HG03066 (cell line): ENCODE results near the gene ARID1B.
A peak's percentile ranks its signal among the peaks of the same experiment; 100 is the strongest.

Experiments used
- ATAC-seq: cut with Tn5 transposase; IDR thresholded peaks from one replicate; pipeline ENCODE4 v1.9.1; 2021; ENCODE audit warnings: low read depth; ENCODE audit not compliant: unreplicated experiment

Gene ARID1B

DNA sequence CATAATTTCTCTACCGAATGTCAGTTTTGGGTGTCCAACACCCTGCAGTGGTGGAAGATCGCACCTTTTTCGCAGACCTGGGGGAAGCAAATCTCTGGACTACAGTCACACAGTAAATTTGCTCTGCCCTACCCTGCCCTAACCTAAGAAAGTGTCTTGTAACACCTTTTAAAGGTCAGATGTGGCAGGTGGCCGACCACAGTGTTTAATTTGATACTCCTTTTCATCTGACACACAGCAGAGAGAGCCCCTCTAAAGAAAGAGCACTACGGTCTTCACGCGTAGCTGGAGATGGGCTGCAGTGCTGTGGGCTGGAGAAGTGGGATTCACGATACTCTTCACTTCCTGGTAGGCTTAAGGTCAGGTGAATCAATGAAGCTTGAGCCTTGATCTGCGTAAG is 436.2 kb downstream of the ARID1B start:
- ATAC-seq = no peak

DNA sequence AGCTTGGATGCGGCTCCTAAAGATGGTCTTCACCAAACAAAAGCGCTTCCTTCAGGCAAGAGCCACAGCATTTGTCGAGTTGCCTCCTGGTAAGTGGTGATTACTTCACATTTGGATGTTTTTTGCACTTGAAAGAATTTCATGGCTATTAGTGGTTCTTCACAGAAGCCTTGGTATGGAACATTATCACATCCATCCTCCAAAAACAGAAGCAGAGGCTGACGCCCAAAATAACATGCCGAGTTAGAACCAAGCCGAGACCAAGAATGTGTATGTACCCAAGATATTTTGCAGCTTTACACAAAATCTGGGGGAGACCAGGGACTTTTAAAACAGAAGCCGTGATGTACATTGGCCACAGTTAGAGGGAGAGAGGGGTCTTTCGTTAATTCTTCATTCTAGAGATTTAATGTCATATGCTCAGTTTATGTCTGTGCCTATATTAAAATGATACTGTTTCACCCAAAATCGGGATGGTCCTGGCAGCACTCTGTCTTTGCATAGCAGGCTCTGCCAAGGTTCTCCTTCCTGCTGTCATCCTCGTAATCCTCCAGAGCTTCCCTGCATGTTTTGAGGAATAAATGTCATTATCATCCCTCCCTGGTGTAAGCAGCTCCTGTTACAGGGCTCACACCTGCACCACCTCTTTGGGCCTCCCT is 436.9 kb downstream of the ARID1B start:
- no peak for ATAC-seq

DNA sequence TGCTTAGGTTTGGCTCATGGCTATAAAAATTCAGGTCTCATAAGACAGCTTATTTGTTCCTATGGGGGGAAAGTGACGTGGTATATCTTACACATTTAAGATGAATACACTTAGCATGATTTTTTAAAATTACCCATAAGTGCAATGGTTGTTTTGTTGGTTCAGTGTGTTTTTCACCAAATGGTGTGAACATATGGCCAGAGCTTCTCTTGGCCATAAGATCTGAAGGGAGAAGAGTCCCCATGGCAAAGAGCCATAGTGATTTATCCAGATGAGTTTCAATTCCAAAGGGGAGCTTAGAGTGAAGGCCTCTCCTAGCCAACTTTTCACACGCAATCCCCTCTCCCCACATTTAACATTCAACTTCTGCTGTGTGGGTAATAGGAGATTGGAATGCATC is 438.5 kb downstream of the ARID1B start:
- ATAC-seq = no peak

DNA sequence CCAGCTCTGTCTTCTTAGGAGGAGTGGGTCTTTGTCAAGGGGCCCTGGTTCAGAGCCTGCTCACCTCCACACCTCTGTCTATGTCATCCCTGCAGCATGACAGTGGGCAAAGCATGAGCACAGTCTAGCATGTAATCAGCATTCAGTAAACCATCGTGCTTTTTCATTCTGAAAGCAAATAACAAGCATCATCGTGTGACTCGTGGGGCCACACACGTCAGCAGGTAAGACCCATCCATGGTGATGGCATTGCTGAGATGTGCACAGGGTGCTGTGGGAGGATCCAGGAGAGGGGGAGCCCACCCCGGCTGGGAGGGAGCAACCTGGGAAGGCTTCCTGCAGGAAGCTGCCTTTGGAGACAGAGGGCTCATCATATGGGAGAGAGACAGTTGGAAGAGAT is 439.4 kb downstream of the ARID1B start:
- no peak for ATAC-seq

DNA sequence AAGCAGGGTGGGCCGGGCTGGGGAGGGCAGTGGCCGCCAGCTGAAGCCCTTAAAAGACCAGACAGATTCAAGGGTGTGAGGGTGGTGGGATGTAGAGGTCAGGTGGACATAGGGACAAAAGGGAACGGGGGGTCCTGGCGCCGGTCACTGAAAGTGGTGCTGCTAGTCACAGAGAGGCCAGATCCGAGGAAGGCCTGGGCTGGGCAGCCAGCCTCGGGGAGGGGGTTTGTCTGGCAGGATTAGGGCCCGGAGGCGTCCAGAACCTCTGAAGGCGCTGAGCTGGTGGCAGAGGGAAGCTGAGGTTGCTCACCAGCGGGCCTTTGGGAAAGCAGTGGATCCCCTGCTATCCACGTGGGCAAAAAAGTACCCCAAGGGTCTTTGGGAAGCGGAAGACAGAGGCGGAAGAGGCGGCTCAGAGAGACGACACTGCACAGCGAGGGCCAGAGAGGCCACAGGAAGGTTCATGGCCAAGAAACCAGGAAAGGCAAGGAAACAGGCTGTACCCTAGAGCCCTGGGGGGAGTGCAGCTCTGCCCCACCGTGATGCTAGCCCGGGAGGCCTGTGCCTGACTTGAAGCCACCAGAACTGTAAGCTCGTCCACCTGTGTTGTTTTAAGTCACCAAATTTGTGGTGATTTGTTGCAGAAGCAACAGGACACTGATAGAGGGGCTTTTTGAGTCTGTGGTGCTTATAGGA is 440.2 kb downstream of the ARID1B start:
- ATAC-seq = no peak

DNA sequence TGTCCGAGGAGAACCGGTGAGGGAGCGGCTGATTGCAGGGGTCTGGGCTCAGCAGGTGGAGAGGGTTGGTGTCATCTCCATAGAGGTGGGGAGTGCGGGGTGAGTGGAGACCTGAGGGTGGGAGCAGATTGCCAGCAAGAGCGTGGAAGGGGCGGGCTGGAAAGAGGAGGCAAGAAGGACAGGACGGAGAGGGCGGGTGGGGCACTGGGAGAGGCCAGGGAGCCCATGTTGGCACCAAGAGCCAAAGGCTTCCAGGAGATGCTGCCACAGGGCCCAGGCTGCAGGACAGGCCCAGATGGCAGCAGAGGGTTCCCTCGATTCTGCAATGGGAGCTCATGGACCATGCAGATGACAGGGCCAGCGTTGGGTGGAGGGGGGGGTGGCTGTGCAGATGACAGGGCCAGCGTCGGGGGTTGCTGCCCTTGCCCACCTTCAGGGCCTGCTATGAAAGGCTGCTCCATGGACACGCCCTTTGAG is 440.8 kb downstream of the ARID1B start:
- ATAC-seq = no peak

DNA sequence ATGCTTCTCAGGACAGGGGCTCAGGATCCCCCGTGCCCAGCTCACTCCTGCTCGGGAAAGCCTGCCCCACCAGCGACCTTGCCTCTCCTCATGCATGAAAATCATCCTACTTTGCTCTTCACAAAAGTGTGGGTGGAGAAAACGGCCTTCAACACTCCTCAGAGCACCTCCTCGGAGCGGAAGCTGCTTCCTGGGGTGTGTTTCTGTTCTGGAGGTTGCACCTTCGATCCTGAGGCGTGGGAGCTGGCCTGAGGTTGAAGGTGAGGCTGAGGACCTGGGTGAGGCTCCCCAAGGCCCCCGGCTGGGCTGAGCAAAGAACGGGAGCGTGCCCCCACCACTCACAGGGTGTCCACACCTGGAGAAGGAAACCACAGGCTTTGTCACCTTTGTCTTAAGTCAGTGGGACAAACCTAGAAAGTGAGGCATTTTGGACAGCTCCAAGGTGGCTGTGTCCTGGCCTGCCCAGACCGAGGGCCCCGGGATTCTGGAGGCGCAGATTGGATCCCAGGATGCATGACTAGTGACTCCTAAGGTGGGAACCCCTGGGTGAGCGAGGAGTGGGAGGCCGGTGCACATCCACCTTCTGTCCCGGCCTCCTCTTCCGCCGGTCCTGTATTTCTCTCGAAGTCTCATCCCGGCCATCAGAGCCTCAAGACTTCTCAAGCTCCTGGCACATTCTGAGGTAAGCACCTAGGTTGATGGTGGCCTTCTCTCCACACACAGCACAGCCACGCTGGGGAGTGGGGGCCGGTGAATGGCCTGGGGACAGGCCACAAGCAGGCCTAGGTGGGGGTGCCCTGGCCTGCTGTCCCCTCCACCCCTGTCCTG is 441.4 kb downstream of the ARID1B start:
- no peak for ATAC-seq

DNA sequence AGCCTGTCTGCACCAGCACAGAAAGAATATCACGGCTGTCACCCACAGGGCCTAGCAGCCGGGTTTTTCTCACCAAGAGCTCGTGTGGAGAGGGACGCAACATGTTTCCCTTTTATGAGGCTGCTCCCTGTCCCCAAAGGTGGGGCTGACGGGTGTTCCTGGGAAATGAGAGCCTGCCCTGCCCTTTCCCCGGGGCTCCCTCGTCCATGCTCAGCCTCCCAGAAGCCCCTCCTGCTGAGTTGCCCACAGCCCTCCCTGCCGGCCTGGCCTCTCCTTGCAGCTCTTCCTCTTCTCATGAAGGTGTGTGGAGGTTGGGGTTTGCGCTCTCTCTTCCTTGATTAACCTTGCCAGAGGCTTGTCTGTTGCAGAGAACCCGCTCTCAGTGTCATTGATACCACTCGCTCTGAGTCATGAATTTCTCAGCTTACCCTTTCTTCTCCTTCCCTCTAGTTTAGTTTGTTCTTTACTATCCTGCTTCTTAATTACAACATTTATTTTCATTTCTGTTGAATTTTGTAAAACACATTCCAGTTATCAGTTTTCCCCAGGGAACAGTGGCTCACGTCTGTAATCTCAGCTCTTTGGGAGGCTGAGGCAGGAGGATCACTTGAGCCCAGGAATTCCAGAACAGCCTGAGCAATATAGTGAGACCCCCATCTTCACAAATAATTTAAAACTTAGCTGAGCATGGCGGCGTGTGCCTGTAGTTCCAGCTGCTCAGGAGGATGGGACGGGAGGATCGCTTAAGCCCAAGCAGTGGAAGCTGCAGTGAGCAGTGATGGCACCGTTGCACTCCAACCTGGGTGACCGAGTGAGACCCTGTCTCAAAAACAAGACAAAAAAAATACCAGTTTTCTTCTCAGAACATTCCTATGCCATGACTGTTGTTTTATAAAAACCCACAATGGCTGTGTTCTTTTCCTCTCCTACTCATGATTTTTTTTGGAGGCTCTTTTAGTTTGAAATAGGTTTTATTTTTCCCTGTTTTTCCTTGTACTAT is 442.3 kb downstream of the ARID1B start:
- no peak for ATAC-seq

DNA sequence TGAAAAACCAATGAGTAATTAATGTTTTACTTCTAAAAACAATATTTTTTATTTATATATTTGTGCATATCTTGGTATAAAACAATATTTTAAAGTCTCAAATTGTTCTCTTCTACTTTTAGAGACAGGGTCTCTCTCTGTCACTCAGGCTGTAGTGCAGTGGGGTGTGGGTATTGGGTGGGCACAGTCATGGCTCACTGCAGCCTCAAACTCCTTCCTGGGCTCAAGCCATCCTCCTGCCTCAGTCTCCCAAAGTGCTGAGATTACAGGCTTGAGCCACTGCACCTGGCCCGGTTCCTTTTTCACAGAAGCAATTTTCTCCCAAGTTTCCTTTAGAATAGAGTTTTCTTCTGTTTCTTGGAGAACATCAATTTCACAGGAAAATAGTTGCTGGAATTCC is 443.3 kb downstream of the ARID1B start:
- ATAC-seq = no peak

DNA sequence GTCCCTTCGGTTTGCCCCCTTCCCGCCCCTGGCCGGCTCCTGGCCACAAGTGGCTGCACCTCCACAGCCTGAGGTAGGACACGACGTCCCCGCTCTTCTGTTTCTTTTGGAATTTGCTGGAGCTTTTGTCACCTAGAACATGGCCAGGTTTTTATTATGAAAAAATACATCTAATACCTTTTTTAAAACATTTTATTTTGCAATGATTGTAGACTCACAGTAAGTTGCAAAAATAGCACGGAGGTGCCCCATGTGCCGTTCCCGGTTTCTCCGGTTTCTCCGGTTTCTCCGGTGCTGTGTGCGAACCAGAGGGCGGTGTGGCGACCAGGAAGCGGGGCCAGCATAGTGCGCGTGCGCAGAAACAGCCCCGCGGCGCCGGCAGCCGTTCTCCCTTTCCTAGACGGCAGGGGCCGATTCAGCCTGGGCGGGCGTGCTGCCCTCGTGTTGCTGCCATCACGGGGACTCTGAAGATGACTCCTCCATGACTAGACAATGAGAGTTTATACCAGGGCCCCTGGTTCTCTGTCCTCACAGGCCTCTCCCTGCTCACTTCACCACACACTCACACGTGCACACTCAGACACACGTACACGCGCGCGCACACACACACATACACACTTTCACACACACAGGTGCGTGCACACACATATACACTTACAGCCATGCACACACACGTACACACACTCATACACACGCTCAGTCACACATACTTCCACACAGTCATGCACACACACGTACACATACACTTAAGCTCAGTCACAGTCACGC is 444.1 kb downstream of the ARID1B start:
- ATAC-seq = no peak

DNA sequence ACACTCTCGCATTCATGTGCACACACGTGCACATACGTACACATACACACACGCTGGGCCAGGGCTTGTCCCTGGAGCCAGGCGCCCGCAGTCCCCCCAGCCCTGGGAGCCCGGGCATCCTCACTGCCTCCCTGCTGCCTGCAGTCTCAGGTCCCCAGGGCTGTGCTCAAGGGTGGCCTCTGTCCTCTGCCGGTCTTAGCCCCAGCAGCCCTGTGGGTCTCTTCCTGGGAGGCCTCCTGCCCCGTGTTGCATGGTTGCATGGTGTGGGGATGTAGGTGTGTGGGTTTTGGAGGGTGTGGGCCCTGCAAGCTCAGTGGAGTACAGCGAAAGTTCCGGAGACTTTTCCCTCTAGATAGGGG is 444.6 kb downstream of the ARID1B start:
- ATAC-seq = no peak

DNA sequence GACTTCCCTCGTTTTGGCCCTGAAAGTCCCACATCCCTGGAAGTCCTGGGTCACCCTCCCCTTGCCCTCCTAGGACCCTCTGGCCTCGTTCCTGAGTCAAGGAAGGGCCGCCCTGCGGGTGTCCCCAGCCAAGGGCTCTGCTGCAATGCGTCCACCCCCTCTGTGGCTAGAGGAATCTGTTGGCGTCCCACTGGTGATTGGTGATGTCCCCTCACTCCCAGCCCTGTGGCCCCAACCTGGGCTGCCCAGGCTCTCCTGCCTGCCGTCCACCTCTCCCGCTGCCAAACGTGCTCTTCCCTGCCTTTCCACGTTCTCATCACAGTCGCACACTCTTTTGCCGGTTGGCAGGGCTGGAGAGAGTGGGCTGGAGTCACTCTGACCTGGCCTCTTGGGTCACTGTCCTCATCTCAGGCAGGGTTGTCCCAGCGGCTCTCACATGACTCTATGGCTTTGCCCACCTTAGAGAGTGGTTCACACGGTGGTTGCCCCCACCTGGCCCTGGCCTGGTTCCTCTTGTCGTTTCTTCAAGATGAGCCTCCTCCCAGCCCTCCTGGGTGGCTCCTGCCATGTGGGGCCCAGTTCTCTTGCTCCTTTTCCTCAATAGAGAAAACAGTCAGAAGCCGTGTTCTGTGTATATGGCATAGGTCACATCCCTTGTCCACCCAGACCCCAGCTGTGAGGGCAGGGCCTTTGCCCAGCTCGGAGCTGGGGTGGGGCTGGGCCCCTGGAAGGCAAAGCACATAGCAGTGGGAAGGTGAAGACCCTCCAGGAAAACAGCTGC is 445.2 kb downstream of the ARID1B start:
- no peak for ATAC-seq

DNA sequence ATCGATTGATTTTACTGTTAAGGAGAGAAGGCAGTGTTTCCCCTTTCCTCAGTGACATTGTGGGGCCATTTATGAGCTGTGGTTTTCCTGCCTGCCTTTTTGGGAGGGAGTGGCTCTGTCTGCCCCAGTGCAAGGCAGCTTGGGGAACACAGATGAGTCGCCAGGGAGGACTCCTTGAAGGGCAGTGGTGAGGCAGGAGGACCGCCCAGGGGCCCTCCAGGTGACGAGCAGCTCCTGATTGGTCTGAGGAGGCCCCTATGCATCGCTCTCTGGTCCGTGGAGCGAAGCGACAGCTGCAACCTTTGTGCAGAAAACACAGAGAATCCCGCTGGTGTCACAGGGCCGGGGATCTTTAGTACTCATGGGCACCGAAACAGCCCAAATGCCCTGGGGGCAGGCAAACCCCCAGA is 445.8 kb downstream of the ARID1B start:
- no peak for ATAC-seq

DNA sequence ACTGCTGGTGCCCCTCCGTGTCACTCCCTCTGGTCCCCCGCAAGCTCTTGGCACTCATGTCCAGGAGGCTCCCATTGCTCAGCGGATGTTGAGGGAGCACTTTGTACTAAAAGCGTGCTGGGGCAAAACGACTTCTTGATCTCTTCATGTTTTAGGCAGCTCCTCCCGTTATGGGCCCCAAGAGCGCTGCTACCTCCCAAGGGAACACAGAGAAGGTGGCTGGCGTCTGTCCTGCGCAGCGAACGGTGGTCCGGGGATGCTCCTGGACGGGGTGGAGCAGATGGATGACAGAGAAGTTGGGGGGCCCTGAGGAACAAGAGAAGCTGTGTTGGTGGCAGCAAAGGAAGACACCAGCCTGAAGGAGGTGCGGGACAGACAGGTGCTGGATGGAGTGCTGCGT is 446.3 kb downstream of the ARID1B start:
- no peak for ATAC-seq

DNA sequence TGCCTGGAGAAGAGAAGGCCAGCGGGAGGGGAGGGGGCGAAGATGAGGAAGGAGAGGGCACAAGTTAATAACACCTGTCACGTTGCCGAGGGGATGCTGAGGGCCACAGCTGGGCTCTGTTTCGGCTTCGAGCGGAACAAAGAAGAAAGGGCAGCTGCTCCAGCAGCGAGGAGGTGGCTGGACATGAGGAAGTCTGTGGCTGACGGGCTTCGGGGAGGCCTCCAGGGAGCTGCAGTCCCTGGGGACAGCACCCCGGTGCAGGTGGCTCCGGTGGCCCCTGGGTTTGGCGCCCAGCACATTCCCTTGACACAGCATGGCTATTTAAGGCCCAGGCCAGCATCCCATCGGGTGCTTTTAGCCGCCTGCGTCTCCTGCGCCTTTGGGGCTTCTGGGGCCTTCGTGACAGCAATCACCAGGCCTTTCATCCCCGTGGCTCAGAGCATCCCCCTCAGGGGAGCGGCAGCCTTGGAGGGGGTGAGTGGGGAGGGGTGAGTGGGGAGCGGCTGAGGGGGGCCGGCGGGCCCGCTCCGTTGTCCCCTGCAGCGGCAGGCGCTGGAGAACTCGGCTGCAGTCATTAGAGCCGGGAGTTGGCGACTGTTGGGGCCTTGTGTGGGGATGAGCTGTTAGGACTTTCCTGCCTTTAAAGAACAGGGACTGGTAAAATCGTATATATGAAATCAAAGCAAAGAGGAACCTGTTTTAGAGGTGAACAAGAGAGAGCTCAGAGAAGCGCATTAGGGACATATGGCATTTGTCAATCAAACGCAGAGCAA is 447.2 kb downstream of the ARID1B start:
- ATAC-seq = peak; percentile 50

DNA sequence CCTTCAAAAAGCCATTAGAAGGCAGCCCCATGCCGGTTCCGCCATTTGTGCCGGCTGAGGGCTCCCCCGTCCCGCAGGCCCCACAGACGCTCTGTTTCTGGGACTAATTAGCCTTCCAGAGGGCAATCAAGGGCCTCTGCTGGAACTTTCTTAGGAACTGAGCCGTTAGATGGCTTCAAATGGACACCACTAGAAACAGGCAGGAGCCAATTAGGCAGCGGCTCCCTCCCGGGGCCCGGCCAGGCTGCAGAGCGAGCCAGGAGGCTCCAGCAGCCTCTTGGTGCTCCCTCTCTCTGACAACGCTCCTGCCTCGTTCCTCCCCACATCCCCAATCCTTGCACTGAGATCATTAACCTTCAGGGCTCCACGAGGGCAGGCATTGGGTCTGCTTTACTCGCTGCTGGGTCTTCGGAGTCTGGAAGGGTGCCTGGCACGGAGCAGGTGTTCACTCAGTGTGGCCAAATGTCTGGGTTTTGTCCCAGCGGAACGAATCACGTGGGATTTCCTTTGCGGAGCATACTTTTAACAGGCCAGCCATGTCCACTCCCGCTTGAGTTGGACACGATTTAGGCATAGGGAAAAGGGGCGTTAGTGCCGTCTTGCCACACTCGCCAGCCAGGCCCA is 447.9 kb downstream of the ARID1B start:
- no peak for ATAC-seq

DNA sequence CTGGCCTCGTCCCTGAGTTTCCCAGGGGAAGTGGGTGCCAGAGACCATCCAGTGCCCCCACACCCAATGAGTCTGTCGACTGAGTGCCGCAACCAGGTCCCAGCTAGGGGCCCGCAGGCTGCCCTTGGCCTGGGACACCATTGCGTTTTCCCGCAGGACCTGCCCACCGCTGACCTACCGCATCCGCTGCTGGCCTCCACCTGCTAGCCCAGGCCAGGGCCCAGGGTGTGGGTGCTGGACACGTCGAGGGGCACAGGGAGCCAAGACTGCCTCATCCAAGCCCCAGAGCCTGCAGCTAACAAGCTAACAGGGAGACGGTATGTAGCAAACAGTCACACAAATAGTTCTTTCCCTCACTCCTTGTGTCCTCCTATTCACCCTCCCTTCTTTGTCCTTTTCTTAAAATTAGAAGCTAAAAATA is 448.4 kb downstream of the ARID1B start:
- ATAC-seq = no peak
